Measurements from ENCODE around the gene ASTL. TPM values are rescaled to one million over a fixed set of nuclear protein-coding genes. Genes with fewer than 3 reads are reported as not detected.
A peak's percentile ranks its signal among the peaks of the same experiment; 100 is the strongest.

The ASTL gene
- total RNA-seq, 1 experiment from 2014 or later = 0.79 TPM

DNA sequence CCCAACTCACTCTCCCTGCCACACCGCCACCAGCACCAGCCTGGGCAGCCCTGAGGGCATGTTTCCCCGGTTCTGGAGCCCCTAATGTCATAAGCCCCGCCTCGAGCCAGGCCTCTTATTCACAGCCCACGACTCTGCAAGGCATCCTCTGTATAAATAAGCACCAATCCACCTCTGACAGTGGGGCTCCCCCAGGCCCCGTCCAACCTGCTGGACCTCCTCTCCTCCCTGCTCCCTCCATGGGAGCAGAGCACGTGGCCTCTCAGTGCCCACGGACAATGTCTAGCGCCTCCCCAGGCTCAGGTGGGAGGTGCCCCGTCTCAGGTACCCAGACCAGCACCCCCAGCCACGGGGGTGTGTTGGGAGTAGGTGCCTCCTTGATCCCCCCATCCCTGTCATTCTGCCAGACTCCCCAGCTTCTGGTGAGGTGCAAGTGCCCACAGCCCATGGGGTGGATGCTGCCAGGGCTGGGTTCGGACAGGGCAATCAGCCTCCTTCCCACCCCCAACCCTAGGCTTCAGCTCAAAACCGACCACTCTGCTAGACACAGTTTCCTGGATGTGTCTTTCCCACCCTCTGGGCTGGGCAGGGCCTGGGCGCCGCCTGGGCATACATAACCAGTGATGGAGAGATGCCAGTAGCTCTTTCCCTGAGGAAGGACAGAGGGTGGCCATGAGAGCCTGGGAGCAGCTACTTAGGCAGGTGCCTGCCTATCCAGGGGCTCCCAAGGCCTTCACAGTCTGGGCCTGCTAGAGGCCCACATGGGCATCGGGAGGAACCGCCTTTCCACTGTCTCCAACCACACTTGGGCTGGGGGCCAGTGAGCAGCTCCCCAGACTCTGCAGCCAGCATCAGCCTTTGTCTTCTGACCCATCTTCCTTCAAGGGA lies 20.4 kb downstream of the ASTL start:
- Mint-ChIP-seq H3K36me3 (no peaks in the 10 kb centered on the region), H3K9me3 (no peaks in the 10 kb centered on the region), H3K4me1 (peaks cover 26% of the 10 kb centered on the region), H3K27me3 (ENCODE audit: low read depth) (peaks cover 40% of the 10 kb centered on the region), H3K4me3 (peak overlapping the region; percentile 59), H3K27ac (no peak overlapping the region)
- TF ChIP-seq USF2 (CRISPR knock-in tag; IDR thresholded peaks at IDR 0.05) (peak; percentile 65), GTF2I (CRISPR knock-in tag; conservative IDR thresholded peaks at IDR 0.05) (no peak)
- TF ChIP-seq, protein P1, sequence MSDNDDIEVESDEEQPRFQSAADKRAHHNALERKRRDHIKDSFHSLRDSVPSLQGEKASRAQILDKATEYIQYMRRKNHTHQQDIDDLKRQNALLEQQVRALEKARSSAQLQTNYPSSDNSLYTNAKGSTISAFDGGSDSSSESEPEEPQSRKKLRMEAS (CRISPR knock-in tag; IDR thresholded peaks at IDR 0.05) = peak; percentile 47; the same call in 1 of the 2 replicates
- DNase-seq (ENCODE audit: low spot score) = peak; percentile 39
- CTCF ChIA-PET = interaction anchor here (0.6 to 4.3 kb wide), 21 partner anchors 10 to 126 kb away, joined by 3 to 49 read pairs (median 7); partner anchors contain the start of genes ANKRD36C, ASTL and STARD7
- POLR2A ChIA-PET = no interaction called here
- no peak for ATAC-seq

DNA sequence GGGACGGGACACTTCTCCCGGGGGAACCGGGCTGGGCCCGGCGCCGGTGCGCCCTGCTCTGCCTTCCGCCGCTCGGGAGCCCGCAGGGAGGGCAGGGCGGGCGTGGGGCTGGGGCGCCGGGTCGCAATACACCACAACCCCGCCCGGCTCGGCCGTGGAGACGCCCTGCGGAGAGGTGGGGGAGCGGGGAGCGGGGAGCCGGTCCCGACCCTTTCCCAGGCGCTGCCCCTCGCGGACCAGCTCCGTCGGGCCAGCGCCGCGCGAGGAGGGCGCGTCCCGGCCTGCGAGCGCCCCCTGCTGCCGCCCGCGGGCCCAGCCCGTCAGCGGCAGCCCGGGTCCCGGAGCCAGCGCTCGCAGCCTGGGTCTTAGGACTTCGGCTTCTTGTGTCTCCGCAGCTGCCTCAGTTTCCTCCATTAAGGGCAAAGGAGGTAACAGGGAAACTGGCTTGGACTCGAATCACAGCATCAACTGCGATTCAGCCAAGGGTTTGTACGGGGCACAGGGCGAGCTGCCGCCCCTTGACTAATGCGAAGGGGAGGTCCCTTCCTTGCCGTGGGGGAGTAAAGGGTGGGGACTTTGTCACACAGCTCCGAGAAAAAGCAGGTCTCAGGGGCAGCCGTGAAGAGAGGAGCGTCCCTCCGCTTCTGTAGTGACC lies 21.3 kb downstream of the ASTL start:
- peak overlapping the region; percentile 59 for H3K4me3 Mint-ChIP-seq
- peaks cover 28% of the 10 kb centered on the region for H3K4me1 Mint-ChIP-seq
- TF ChIP-seq ZNF532 (CRISPR knock-in tag; IDR thresholded peaks at IDR 0.05; ENCODE audit: borderline replicate concordance) (no peak), GTF2I (CRISPR knock-in tag; conservative IDR thresholded peaks at IDR 0.05) (no peak), NFYB (CRISPR knock-in tag; conservative IDR thresholded peaks at IDR 0.05; ENCODE audit: low read depth) (no peak), ZNF416 (CRISPR knock-in tag; IDR thresholded peaks at IDR 0.05) (no peak), ATF3 (CRISPR knock-in tag; conservative IDR thresholded peaks at IDR 0.05) (no peak), ETV6 (CRISPR knock-in tag; IDR thresholded peaks at IDR 0.05) (no peak), SMAD4 (CRISPR knock-in tag; IDR thresholded peaks at IDR 0.05) (no peak), SP1 (CRISPR knock-in tag; conservative IDR thresholded peaks at IDR 0.05) (peak; percentile 44; the same call in 1 of the 2 replicates), CREM (CRISPR knock-in tag; IDR thresholded peaks at IDR 0.05) (0 out of 2 replicates have a peak, but pooled peaks have one; percentile 19), RELA (CRISPR knock-in tag; IDR thresholded peaks at IDR 0.05; ENCODE audit: borderline replicate concordance) (no peak)
- TF ChIP-seq, protein P2, sequence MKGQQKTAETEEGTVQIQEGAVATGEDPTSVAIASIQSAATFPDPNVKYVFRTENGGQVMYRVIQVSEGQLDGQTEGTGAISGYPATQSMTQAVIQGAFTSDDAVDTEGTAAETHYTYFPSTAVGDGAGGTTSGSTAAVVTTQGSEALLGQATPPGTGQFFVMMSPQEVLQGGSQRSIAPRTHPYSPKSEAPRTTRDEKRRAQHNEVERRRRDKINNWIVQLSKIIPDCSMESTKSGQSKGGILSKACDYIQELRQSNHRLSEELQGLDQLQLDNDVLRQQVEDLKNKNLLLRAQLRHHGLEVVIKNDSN (CRISPR knock-in tag; IDR thresholded peaks at IDR 0.05) = no peak
- TF ChIP-seq, protein P3, sequence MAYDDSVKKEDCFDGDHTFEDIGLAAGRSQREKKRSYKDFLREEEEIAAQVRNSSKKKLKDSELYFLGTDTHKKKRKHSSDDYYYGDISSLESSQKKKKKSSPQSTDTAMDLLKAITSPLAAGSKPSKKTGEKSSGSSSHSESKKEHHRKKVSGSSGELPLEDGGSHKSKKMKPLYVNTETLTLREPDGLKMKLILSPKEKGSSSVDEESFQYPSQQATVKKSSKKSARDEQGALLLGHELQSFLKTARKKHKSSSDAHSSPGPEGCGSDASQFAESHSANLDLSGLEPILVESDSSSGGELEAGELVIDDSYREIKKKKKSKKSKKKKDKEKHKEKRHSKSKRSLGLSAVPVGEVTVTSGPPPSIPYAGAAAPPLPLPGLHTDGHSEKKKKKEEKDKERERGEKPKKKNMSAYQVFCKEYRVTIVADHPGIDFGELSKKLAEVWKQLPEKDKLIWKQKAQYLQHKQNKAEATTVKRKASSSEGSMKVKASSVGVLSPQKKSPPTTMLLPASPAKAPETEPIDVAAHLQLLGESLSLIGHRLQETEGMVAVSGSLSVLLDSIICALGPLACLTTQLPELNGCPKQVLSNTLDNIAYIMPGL (CRISPR knock-in tag; IDR thresholded peaks at IDR 0.05) = peak; percentile 30
- TF ChIP-seq, protein P4, sequence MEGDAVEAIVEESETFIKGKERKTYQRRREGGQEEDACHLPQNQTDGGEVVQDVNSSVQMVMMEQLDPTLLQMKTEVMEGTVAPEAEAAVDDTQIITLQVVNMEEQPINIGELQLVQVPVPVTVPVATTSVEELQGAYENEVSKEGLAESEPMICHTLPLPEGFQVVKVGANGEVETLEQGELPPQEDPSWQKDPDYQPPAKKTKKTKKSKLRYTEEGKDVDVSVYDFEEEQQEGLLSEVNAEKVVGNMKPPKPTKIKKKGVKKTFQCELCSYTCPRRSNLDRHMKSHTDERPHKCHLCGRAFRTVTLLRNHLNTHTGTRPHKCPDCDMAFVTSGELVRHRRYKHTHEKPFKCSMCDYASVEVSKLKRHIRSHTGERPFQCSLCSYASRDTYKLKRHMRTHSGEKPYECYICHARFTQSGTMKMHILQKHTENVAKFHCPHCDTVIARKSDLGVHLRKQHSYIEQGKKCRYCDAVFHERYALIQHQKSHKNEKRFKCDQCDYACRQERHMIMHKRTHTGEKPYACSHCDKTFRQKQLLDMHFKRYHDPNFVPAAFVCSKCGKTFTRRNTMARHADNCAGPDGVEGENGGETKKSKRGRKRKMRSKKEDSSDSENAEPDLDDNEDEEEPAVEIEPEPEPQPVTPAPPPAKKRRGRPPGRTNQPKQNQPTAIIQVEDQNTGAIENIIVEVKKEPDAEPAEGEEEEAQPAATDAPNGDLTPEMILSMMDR (IDR thresholded peaks at IDR 0.05) = peak; percentile 75
- DNase-seq (ENCODE audit: low spot score) = peak; percentile 65
- no peaks in the 10 kb centered on the region for H3K9me3 Mint-ChIP-seq
- POLR2A ChIA-PET = interaction anchor here (0.6 to 0.9 kb wide), 2 partner anchors 9 to 21 kb away, joined by 3 read pairs; partner anchors contain the start of gene ASTL
- no peak overlapping the region for H3K27ac Mint-ChIP-seq
- H3K36me3 Mint-ChIP-seq = no peaks in the 10 kb centered on the region
- peaks cover 40% of the 10 kb centered on the region for H3K27me3 Mint-ChIP-seq (ENCODE audit: low read depth)
- ATAC-seq = peak; percentile 72
- CTCF ChIA-PET = interaction anchor here (0.5 to 4.3 kb wide), 36 partner anchors 9 to 205 kb away, joined by 3 to 49 read pairs (median 4); partner anchors contain the start of genes ANKRD36C, ASTL and STARD7
